HFFc6 (cell line): Measurements from ENCODE around the gene NBAS. TPM values are rescaled to one million over a fixed set of nuclear protein-coding genes. Genes with fewer than 3 reads are reported as not detected.

ENCODE experiments used
- DNase-seq: peaks from one replicate; pipeline ENCODE4 v3.0.0-alpha.2; 2018
- H3K27ac Mint-ChIP-seq: 2 replicates; pipeline ENCODE4 v1.8.0; 2020; ENCODE audit warnings: mild to moderate bottlenecking, mixed read lengths
- H3K27me3 Mint-ChIP-seq: 2 replicates; pipeline ENCODE4 v1.8.0; 2021; ENCODE audit warnings: mild to moderate bottlenecking, moderate library complexity, mixed read lengths; ENCODE audit not compliant: insufficient read depth
- H3K36me3 Mint-ChIP-seq: 2 replicates; pipeline ENCODE4 v1.8.0; 2021; ENCODE audit warnings: low read depth, mixed read lengths
- H3K4me1 Mint-ChIP-seq: 2 replicates; pipeline ENCODE4 v1.8.0; 2020; ENCODE audit warnings: low read depth, mixed read lengths
- H3K4me3 Mint-ChIP-seq: 2 replicates; pipeline ENCODE4 v1.8.0; 2020; ENCODE audit warnings: mild to moderate bottlenecking, moderate library complexity, mixed read lengths
- H3K9me3 Mint-ChIP-seq: 2 replicates; pipeline ENCODE4 v1.8.0; 2020; ENCODE audit warnings: mild to moderate bottlenecking, mixed read lengths
- total RNA-seq, 6 experiments: library from RNA; stranded (reverse); fragmentation: NEBNext Ultra II Directional; extraction: Animal tissue kit (Norgen Biotek cat#: 25700); gene quantifications; 2 replicates in 1 of 6; 3 replicates in 5 of 6; pipeline ENCODE4 v1.2.3, GENCODE V29; 2021
- TF ChIP-seq, protein P1 (sequence below): fragments of 200-600 bp; sonication (generic); IDR thresholded peaks from 2 replicates; pipeline ENCODE4 v1.5.0; 2021; ENCODE audit warnings: antibody characterized with exemption, mild to moderate bottlenecking

NBAS gene
- total RNA-seq, 6 experiments from 2014 or later, result 43.5 to 54.0 (median 52.2) TPM

DNA sequence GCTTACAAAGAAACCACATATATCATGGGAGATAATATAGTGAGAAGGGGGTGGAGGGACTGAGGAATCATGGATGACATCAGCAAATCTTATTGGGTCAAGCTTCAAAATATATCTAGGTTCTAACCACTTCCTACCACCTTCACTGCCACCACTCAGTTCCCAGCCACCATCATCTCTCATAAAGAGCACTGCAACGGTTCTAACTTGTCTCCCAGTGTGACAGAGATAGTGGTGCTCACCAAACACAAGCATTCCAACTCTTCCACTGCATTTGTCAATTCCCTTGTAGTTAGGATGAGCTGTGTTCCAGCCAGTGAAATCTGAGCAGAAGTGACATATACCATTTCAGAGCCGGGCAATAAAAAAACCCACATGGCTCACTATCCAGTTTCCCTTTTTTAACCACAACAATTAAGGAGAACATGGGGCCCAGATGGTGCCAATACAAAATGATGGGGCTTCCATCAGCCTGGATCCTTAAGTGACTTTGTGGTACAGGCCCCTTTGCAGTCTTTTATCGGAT lies 318.1 kb downstream of the NBAS start:
- DNase-seq, result peak; percentile 3
- TF ChIP-seq, protein P1, sequence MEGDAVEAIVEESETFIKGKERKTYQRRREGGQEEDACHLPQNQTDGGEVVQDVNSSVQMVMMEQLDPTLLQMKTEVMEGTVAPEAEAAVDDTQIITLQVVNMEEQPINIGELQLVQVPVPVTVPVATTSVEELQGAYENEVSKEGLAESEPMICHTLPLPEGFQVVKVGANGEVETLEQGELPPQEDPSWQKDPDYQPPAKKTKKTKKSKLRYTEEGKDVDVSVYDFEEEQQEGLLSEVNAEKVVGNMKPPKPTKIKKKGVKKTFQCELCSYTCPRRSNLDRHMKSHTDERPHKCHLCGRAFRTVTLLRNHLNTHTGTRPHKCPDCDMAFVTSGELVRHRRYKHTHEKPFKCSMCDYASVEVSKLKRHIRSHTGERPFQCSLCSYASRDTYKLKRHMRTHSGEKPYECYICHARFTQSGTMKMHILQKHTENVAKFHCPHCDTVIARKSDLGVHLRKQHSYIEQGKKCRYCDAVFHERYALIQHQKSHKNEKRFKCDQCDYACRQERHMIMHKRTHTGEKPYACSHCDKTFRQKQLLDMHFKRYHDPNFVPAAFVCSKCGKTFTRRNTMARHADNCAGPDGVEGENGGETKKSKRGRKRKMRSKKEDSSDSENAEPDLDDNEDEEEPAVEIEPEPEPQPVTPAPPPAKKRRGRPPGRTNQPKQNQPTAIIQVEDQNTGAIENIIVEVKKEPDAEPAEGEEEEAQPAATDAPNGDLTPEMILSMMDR, result no peak
- no peak overlapping the region; the same call in 1 of the 2 replicates for H3K27ac Mint-ChIP-seq
- peaks cover 1% of the 10 kb centered on the region for H3K27me3 Mint-ChIP-seq
- H3K36me3 Mint-ChIP-seq, result peaks cover 10% of the 10 kb centered on the region; the same call in 1 of the 2 replicates
- H3K4me1 Mint-ChIP-seq, result peaks cover 18% of the 10 kb centered on the region
- no peaks in the 10 kb centered on the region for H3K9me3 Mint-ChIP-seq
- no peak overlapping the region for H3K4me3 Mint-ChIP-seq

DNA sequence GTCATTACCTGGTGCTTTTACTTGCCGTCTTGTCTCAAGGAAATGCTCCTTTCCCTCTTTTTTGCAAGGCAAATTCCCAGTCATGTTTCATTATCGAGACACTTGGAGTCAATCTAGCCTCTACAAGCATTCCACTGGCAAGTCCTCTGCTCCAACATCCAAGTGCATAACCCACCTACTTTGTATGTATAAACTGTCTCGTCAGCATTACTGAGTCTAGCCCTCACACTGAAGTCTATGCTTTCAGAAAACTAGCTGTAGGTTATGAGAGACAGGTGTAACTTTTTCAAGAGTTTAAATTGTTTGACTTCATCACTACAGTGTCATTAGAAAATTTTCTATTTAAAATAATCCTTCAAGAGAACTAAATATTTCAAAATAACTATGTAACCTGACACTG lies 319.2 kb downstream of the NBAS start:
- TF ChIP-seq, protein P1, result no peak
- no peaks in the 10 kb centered on the region for H3K9me3 Mint-ChIP-seq
- peaks cover 18% of the 10 kb centered on the region for H3K4me1 Mint-ChIP-seq
- H3K27ac Mint-ChIP-seq, result no peak overlapping the region
- no peak for DNase-seq
- H3K4me3 Mint-ChIP-seq, result no peak overlapping the region
- peaks cover 11% of the 10 kb centered on the region; the same call in 1 of the 2 replicates for H3K36me3 Mint-ChIP-seq
- peaks cover 3% of the 10 kb centered on the region for H3K27me3 Mint-ChIP-seq

DNA sequence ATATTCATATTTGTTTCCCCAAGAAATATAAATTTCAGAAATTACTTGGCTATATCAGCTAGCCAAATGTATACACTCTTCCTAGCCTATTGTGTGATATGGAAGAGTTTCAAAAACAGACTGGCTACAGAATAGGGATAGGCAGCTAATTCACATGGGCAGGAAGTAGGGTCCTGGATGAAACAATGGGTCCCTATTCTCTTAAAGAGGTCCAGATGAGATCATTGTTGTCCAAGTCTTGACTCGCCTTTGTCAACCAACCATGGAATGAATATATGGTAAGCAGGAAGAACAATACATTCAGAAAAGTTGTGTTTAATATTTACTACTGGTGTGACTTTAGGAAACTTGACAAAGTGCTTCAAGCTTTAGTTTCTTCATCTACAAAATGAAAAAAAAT lies 319.9 kb downstream of the NBAS start:
- Mint-ChIP-seq H3K27me3 (peaks cover 3% of the 10 kb centered on the region), H3K4me3 (no peak overlapping the region), H3K4me1 (peaks cover 18% of the 10 kb centered on the region), H3K36me3 (peaks cover 11% of the 10 kb centered on the region; the same call in 1 of the 2 replicates), H3K27ac (no peak overlapping the region), H3K9me3 (no peaks in the 10 kb centered on the region)
- DNase-seq, result no peak
- TF ChIP-seq, protein P1, result no peak

DNA sequence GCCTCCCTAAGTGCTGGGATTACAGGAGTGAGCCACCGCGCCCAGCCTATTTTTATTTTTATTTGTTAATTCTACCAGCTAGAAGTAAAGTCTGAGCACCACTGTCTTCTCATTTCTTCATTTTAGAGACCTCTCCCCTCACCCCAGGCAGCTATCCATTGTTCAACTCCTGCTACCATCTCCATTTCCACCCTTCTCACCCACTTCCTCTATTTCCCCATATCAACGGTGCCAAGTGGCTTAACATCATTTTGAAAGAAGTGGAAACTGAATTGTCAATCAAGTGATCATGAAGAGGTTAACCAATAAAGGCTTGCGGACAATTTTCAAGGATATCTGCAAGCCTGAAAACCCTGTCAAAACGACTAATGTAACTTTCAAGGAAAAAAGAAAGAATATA lies 323.1 kb downstream of the NBAS start:
- DNase-seq, result no peak
- Mint-ChIP-seq H3K4me3 (no peak overlapping the region), H3K27ac (no peak overlapping the region), H3K36me3 (peaks cover 5% of the 10 kb centered on the region; the same call in 1 of the 2 replicates), H3K9me3 (no peaks in the 10 kb centered on the region), H3K4me1 (peaks cover 6% of the 10 kb centered on the region), H3K27me3 (peaks cover 3% of the 10 kb centered on the region; the same call in 1 of the 2 replicates)
- TF ChIP-seq, protein P1, result no peak

DNA sequence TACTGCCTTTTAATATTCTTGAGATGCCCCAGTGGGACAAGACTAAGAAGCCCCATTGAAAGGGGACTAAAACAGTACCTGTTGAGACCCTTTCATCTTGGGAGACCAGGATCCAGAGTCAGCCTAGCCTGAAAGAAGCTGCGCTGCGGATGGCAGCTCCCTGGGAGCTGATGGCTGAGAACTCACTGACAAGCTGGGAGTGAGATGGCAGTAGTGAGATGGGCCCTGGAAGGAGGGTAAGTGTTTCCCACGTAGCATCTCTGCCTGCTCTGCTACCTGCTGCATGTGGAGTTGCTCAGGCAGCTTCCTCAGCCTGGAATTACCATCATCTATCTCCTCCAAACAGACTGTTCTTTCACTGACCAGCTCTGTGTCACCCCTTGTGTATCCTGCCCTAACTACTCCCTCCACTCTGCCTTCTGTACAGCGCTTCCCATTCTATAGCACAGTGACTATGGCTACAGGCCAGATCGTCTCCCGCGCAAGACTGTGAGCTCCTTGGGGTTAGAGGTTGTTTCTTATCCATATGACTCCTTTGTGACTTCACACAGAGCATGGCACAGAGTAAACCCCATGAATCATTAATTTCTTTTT lies 330.4 kb downstream of the NBAS start:
- no peaks in the 10 kb centered on the region; the same call in 1 of the 2 replicates for H3K27me3 Mint-ChIP-seq

More for the DNA sequence above, 330.4 kb downstream of the NBAS start:
- TF ChIP-seq, protein P1, result no peak
- no peak for DNase-seq
- peaks cover 24% of the 10 kb centered on the region for H3K36me3 Mint-ChIP-seq
- H3K27ac Mint-ChIP-seq, result no peak overlapping the region
- no peaks in the 10 kb centered on the region for H3K4me1 Mint-ChIP-seq
- no peak overlapping the region for H3K4me3 Mint-ChIP-seq
- no peaks in the 10 kb centered on the region for H3K9me3 Mint-ChIP-seq
